Neuron (in vitro differentiated cells): Measurements from ENCODE around the gene FAM107B.

ENCODE experiments used
- H2AFZ ChIP-seq: one replicate; pipeline ENCODE4 v1.6.1; 2013; ENCODE audit warnings: low read depth, mild to moderate bottlenecking, inconsistent platforms, low read length, moderate library complexity
- H3K27me3 ChIP-seq: one replicate; pipeline ENCODE4 v1.6.1; 2013; ENCODE audit warnings: low read length; ENCODE audit not compliant: insufficient read depth
- H3K36me3 ChIP-seq: one replicate; pipeline ENCODE4 v1.6.1; 2013; ENCODE audit warnings: low read length; ENCODE audit not compliant: insufficient read depth
- H3K4me1 ChIP-seq: one replicate; pipeline ENCODE4 v1.6.1; 2013; ENCODE audit warnings: low read length; ENCODE audit not compliant: insufficient read depth
- H3K4me3 ChIP-seq: 2 replicates; pipeline ENCODE4 v1.5.1; 2013; ENCODE audit warnings: mild to moderate bottlenecking, low read length, moderate library complexity
- H3K9me3 ChIP-seq: one replicate; pipeline ENCODE4 v1.6.1; 2013; ENCODE audit warnings: low read length

Gene FAM107B

GRCh38 chr10:14527915-14528314, 246.8 kb downstream of the FAM107B start:
- Histone ChIP-seq H3K4me1 (no peaks in the 10 kb centered on the region), H3K4me3 (no peak overlapping the region), H3K9me3 (peaks cover 2% of the 10 kb centered on the region), H3K27me3 (no peaks in the 10 kb centered on the region), H2AFZ (no peak overlapping the region), H3K36me3 (peaks cover 31% of the 10 kb centered on the region)

- Histone ChIP-seq H2AFZ (no peak overlapping the region), H3K27me3 (no peaks in the 10 kb centered on the region), H3K4me3 (no peak overlapping the region), H3K9me3 (peaks cover 2% of the 10 kb centered on the region), H3K4me1 (no peaks in the 10 kb centered on the region), H3K36me3 (peaks cover 30% of the 10 kb centered on the region)
These were observed 247.4 kb downstream of the FAM107B start for GRCh38 chr10:14527134-14527844.

GRCh38 chr10:14526326-14526725, 248.4 kb downstream of the FAM107B start:
- Histone ChIP-seq H3K4me1 (no peaks in the 10 kb centered on the region), H3K27me3 (no peaks in the 10 kb centered on the region), H3K9me3 (peaks cover 2% of the 10 kb centered on the region), H3K36me3 (peaks cover 34% of the 10 kb centered on the region), H2AFZ (no peak overlapping the region), H3K4me3 (no peak overlapping the region)

GRCh38 chr10:14524691-14525324, 249.9 kb downstream of the FAM107B start:
- peaks cover 2% of the 10 kb centered on the region for H3K9me3 ChIP-seq
- peaks cover 44% of the 10 kb centered on the region for H3K36me3 ChIP-seq
- no peak overlapping the region for H2AFZ ChIP-seq
- H3K27me3 ChIP-seq, result no peaks in the 10 kb centered on the region
- no peaks in the 10 kb centered on the region for H3K4me1 ChIP-seq
- no peak overlapping the region for H3K4me3 ChIP-seq

- Histone ChIP-seq H3K9me3 (peaks cover 2% of the 10 kb centered on the region), H2AFZ (no peak overlapping the region), H3K4me1 (no peaks in the 10 kb centered on the region), H3K4me3 (no peak overlapping the region), H3K36me3 (peaks cover 33% of the 10 kb centered on the region), H3K27me3 (no peaks in the 10 kb centered on the region)
These were observed 251.4 kb downstream of the FAM107B start for GRCh38 chr10:14523286-14523685.

- Histone ChIP-seq H3K4me1 (no peaks in the 10 kb centered on the region), H3K9me3 (peaks cover 2% of the 10 kb centered on the region), H3K4me3 (no peak overlapping the region), H2AFZ (no peak overlapping the region), H3K27me3 (no peaks in the 10 kb centered on the region), H3K36me3 (peaks cover 34% of the 10 kb centered on the region)
These were observed 254.9 kb downstream of the FAM107B start for GRCh38 chr10:14519785-14520184.

GRCh38 chr10:14518149-14518548, 256.5 kb downstream of the FAM107B start:
- Histone ChIP-seq H3K4me3 (no peak overlapping the region), H3K36me3 (peaks cover 30% of the 10 kb centered on the region), H3K27me3 (no peaks in the 10 kb centered on the region), H3K4me1 (no peaks in the 10 kb centered on the region), H2AFZ (no peak overlapping the region), H3K9me3 (peaks cover under 1% of the 10 kb centered on the region)

- no peak overlapping the region for H3K4me3 ChIP-seq
- H3K36me3 ChIP-seq, result peaks cover 4% of the 10 kb centered on the region
- H3K27me3 ChIP-seq, result no peaks in the 10 kb centered on the region
- peaks cover 2% of the 10 kb centered on the region for H3K9me3 ChIP-seq
- no peak overlapping the region for H2AFZ ChIP-seq
- H3K4me1 ChIP-seq, result no peaks in the 10 kb centered on the region
These were observed 261.6 kb downstream of the FAM107B start for GRCh38 chr10:14513123-14513522.

- H2AFZ ChIP-seq, result no peak overlapping the region
- H3K36me3 ChIP-seq, result no peaks in the 10 kb centered on the region
- H3K4me3 ChIP-seq, result no peak overlapping the region
- H3K27me3 ChIP-seq, result no peaks in the 10 kb centered on the region
- no peaks in the 10 kb centered on the region for H3K4me1 ChIP-seq
- peaks cover 2% of the 10 kb centered on the region for H3K9me3 ChIP-seq
These were observed 264.4 kb downstream of the FAM107B start for GRCh38 chr10:14510346-14510745.

- Histone ChIP-seq H3K4me3 (no peak overlapping the region), H3K9me3 (peaks cover 2% of the 10 kb centered on the region), H3K27me3 (no peaks in the 10 kb centered on the region), H2AFZ (no peak overlapping the region), H3K4me1 (no peaks in the 10 kb centered on the region), H3K36me3 (no peaks in the 10 kb centered on the region)
These were observed 266.0 kb downstream of the FAM107B start for GRCh38 chr10:14508725-14509124.

GRCh38 chr10:14507781-14508180, 266.9 kb downstream of the FAM107B start:
- H3K27me3 ChIP-seq, result no peaks in the 10 kb centered on the region
- H3K4me3 ChIP-seq, result no peak overlapping the region
- H3K4me1 ChIP-seq, result no peaks in the 10 kb centered on the region
- peaks cover 2% of the 10 kb centered on the region for H3K9me3 ChIP-seq
- no peak overlapping the region for H2AFZ ChIP-seq
- no peaks in the 10 kb centered on the region for H3K36me3 ChIP-seq

GRCh38 chr10:14507176-14507575, 267.5 kb downstream of the FAM107B start:
- H3K36me3 ChIP-seq, result no peaks in the 10 kb centered on the region
- H3K4me1 ChIP-seq, result no peaks in the 10 kb centered on the region
- no peak overlapping the region for H2AFZ ChIP-seq
- H3K9me3 ChIP-seq, result peaks cover 2% of the 10 kb centered on the region
- H3K27me3 ChIP-seq, result no peaks in the 10 kb centered on the region
- H3K4me3 ChIP-seq, result no peak overlapping the region

- H3K9me3 ChIP-seq, result no peaks in the 10 kb centered on the region
- H3K4me1 ChIP-seq, result no peaks in the 10 kb centered on the region
- H3K27me3 ChIP-seq, result no peaks in the 10 kb centered on the region
- no peaks in the 10 kb centered on the region for H3K36me3 ChIP-seq
- no peak overlapping the region for H3K4me3 ChIP-seq
- H2AFZ ChIP-seq, result no peak overlapping the region
These were observed 272.3 kb downstream of the FAM107B start for GRCh38 chr10:14502431-14502830.
